AG08395 (cell line): Measurements from ENCODE around the gene INPP1.

Experiments used
- DNase-seq: peaks from one replicate; pipeline ENCODE4 v3.0.0; 2012; ENCODE audit warnings: mixed read lengths, low spot score

INPP1 gene

DNA sequence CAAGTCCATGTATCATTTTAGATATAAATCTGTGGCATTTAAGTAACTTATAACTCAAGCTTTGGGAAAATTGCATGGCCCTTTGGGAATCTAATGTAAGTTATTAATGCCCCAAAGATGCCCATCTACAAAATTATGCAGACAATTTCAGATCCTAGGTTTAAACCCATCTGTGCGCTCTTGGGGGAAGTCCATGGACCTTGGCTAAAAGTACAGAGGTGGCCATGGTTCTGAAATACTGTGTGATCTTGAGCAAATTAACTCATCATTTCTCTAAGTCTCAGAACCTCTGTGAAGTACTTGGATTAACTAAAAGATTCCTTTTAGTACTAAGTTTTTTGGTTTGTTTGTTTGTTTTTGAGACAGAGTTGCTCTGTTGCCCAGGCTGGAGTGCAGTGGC lies 19.5 kb downstream of the INPP1 start:
- no peak for DNase-seq

DNA sequence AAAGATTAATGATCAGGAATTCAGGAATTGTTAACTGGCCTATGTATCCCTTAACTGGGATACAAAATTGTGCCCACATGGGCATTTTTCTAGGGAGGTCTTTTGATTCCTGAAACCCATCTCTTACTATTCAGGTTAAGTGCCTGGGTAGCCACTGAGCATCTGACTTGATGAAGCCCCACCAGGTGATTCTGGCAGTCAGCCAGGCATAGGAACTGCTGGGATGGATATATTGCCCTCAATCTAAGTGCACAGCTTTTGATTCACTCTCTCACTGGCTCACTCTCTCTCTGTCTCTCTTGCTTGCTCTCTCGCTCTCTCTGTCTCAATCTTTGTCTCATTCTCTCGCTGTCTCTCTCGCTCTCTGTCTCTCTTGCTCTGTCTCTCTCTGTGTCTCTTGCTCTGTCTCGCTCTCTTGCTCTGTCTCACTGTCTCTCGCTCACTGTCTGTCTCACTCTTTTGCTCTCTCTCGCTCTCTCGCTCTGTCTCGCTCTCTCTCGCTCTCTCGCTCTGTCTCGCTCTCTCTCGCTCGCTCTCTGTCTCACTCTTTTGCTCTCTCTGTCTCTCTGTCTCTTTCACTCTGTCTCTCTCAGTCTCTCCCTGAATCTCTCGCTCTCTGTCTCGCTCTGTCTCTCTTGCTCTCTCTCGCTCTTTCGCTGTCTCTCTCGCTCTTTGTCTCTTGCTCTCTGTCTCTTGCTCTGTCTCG lies 22.3 kb downstream of the INPP1 start:
- DNase-seq, result no peak

DNA sequence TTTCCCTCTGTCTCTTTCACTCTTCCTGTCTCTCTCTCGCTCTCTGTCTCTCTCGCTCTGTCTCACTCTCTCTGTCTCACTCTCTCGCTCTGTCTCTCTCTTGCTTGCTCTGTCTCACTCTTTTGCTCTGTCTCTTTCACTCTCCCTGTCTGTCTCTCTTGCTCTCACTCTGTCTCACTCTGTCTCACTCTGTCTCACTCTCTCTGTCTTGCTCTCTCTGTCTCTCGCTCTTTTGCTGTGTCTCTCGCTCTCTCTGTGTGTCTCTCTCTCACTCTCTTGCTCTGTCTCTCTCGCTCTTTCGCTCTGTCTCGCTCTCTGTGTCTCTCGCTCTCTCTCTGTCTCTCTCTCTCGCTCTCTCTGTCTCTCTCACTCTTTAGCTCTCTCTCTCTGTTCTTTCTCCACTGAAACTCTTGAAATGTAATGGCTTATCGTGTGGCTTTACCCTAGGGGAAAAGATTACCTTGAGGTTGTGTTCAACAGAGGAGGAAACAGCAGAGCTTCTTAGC lies 22.9 kb downstream of the INPP1 start:
- no peak for DNase-seq

DNA sequence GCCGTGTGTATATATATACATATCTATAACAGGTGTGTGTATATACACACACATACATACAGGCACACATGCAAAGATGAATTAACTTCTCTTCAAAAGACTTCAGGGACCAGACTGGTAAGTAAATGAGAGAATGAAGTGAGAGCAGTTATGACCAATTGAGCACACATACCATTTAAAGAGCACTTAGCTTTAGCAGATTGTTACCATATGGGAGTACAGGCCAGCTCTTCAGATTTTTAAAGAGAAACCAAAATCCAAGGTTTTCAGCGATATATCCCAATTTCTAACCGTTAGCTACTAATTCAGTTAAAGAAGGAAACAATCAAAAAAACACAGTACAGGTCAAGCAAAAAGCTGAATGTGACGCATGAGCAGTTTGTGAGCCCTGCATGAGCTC lies 23.7 kb downstream of the INPP1 start:
- no peak for DNase-seq

DNA sequence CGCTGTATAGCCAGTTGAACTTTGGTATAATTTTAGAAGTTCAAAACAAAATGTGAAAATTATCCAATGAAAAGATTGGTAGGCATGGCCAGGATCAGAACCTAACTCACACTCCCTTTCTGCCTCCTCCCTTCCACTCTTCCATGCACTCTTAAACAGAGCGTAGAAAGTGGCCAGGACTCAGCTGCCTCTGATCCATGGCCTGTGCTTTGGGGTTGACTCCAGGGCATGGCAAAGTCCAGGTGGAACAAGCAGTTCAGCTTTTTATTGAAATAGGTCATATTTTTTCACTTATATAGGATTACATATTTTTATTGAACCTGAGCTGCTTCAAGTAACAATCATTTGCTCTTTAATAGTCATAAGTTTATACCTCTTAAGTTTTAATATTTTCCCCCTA lies 26.2 kb downstream of the INPP1 start:
- no peak for DNase-seq

DNA sequence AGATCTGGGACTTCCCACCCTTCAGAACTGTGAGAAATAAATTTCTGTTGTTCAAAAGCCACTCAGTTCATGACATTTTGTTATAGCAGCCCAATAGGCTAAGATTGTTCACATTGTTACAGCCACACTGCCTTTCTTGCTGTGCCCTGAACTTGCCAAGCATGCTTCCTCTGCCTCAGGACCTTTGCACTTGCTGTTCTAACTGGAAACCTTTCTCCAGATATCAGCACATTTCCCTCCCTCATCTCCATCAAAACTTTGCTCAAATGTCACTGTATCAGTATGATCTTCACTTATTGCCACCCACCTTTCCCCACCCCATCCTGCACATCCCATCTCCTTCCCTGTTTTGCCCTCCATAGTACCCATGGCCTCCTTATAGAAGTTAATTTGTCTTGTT lies 32.7 kb downstream of the INPP1 start:
- DNase-seq, result no peak

DNA sequence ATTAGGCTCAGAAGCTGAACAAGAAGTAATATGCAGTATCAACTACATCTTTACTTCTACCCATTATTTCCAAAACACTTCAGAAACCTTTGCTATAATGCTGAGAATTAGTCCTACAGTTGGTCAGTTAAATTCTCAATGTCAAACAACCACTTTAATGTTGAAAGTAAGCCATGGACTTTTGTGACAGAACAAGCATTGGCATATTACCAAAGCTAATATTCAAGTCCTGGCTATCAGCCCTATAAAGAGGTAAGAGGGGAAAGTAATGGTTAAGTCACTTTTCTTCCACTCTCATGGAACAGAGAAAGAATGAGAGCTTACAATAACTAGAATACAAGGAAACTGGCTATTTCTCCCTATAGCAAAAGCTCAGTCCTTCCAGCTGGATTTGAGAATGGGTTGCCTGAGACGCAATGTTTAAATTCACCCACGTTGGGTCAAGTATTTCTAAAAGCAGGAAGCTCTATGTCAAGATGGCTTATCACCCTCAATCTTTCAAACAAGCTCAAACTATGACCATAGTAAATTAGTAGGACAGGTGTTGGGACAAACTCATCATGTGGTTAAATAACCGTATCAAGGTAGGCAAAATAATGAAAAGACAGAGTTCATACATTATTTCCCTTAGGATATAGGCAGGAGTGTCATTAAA lies 33.3 kb downstream of the INPP1 start:
- DNase-seq, result no peak

DNA sequence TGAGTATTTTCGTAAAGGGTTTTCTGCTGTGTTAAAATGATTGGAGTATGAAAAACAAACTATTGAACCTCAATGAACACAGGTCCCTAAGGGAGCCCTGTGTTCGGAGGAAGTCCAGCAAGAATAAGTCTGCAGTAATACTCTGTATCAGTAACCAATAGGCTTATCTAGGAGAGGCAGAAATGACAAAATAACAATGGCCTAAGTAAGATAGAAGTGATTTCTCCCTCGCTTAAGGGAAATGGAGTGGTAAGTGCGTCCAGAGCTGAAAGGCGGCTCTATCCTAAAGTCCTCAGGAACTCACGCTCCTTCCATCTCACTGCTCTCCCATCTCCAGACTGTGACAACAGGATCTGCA lies 35.5 kb downstream of the INPP1 start:
- DNase-seq, result no peak

DNA sequence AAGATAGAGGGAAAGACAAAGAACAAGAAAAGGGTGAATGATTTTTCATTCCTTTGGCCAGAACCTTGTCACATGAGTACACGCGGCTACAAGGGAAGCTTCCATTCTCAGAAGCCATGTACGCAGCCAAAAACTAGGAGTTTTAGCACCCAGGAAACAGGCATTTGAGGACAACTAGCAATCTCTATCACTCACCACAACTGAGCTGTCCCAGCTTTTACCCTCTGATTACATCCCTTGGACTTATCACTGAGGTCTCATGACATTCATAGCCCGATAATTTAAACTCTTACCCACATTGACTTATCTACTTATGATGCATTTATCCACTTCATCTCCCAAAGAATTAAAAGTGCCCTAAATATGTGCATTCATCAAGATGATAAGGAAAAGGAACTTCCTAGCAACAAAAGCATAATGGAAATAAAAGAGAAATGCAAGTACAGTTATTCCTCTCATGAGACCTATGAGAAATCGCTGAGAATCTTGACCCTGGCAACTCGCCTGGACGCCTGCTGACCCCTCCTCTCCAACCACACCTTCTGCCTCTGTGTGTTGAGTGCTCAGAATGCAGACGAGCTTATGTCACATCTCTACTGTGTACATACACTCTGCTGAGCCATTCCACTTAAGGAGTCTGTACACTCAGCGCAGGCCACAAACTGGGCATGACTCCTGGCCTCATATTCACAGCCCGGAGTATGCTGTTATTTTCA lies 36.0 kb downstream of the INPP1 start:
- DNase-seq, result no peak

DNA sequence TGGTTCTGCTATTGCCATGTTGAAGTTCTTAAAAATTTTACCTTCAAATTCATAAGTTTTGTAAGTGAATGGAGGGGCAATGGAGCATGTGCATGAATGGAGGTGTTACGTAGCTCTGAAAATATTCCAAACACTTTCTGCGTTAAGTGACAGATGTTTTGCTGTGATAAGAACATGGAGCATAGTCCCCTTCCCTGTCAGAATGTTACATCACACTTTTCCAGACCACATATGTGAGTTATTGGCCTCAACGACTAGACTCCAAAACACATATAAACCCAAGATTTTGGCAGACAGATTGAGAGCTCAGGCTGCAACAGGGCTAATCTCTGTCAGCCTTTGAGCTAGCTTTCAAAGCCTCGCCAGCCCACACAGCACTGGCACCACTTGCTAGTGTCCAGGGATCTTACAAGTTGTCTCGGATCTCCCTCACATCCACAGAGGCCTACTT lies 37.6 kb downstream of the INPP1 start:
- no peak for DNase-seq

DNA sequence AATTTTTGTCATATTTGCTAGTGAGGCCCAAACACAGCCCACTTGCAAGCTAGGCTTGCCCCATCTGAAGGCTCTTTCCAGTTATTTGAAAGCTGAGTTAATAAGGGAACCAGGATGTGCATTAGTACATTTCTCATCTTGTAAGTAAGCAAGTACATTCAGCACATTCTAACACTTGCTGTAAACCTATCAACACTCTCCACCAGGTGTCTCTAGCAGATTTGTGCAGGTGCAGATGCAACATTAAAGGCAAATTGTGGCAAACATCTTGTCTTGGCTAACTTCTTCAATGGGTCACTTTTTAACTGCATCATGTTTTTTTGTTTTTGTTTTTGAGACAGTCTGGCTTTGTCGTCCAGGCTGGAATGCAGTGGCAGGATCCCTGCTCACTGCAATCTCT lies 39.5 kb downstream of the INPP1 start:
- peak; percentile 12 for DNase-seq

DNA sequence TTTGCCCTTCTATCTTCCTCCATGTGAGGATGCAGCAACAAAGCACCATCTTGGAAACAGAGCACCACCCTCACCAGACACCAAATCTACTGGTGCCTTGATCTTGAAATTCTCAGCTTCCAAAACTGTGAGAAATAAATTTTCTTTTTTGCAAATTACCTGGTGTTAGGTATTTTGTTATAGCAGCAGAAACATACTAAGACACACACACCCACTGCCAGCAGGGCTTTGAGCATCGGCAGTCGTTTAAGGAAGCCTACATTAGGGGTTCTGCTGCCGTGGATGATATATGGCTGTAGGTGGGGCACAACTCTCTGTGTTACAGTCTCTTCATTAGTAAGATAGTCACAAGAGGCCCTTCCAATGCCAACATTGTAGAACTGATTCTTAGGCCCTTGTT lies 44.0 kb downstream of the INPP1 start:
- no peak for DNase-seq

DNA sequence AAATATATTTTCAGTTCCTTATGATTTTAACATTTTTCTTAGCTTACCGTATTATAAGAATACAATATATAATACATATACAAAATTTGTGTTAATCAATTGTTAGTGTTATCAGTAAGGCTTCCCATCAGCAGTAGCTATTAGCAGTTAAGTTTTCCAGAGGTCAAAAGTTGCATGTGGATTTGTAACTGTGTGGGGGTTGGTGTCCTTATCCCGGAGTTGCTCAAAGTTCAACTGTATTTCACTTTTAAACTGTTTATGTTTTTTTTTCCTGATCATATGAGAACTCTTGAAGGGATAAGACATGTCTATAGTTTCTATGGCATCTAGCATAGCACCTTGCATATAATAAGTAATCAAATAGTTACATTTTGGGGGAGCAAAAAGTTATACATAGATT lies 52.9 kb downstream of the INPP1 start:
- DNase-seq, result no peak

DNA sequence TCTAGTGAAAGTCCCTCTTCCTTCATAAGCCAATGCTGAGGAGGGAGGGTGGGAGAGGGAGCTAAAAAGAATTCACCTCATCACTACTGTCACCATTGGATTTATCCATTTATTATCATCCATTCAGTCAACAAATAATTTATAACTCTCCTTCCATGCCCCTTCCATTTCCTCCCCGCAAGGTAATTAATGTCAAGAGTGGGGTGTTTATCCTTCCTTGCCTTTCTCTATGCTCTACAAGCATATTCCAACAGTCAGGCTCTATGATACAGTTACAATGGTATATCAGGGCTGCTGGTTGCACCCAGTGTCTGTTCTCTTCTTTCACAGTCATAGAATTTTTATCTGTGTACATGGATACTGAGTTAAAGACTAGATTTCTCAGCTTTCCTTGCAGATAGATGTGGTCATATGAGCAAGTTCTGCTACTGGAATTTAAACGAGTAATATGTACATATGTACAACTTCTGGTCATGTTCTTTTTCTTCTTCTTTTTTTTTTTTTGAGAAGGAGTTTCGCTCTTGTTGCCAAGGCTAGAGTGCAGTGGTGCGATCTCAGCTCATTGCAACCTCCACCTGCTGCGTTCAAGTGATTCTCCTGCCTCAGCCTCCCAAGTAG lies 59.7 kb downstream of the INPP1 start:
- DNase-seq, result no peak

DNA sequence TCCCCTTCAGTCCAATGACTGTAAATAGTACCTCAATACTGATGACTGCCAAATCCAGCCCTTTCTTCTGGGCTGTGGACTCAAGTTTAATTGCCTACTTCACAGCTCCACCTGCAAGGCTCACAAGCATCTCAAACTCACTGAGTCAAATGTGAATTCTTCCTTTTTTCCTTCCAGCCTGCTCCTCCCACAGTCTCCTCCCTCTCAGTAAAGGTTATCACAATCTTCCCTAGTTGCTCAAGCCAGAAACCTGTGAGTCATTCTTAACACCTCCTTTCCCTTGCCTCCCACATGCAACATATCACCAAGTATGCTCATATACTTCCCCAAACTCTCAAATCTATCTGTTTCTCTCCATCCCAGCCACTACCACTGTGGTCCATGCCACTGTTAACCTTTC lies 61.1 kb downstream of the INPP1 start:
- DNase-seq, result no peak

DNA sequence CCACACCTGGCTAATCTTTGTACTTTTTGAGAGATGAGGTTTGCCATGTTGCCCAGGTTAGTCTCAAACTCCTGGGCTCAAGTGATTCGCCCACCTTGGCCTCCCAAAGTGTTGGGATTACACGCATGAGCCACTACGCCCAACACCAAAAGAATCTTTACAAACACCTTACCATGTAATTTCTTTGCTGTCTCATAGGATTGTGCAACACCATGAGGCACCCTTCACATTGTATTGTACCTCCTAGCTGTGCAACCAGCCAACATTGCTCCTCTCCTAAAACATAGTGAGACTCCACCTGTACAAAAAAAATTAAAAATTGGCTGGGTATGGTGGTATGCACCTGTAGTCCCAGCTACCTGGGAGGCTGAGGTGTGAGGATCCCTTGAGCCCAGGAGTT lies 61.7 kb downstream of the INPP1 start:
- no peak for DNase-seq

DNA sequence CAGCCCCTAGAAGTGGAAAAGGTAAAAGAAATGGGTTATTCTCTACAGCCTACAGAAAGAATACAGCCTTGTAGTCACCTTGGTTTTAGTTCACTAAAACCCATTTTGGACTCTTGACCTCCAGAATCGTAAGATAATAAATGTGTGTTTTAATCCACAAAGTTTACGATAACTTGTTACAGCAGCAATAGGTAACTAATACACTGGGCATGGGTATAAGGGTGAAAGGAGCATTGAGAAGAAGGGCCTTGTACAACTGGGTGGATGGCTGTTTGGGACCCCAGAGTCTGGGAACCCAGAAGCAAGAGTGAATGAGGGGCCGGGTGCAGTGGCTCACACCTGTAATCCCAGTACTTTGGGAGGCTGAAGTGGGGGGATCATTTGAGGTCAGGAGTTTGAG lies 62.6 kb downstream of the INPP1 start:
- no peak for DNase-seq

DNA sequence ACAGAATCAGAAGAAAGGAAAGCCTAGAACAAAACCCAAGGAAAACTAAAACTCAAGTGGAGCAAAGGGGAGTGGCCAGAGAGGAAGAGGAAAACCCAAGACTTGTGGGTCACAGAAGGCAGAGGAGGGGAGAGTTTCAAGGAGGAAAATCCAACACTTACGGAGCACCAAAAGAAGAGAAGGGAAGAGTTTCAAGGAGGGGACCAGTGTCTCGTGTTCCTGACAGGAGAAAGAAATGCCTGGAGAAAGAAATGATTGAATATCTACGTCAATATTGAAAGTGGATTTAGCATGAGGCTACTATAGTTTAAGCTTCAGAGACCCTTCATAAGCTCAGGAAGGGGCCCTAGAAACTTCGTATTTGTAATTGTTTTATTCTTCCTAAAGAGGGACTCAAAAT lies 63.4 kb downstream of the INPP1 start:
- no peak for DNase-seq

DNA sequence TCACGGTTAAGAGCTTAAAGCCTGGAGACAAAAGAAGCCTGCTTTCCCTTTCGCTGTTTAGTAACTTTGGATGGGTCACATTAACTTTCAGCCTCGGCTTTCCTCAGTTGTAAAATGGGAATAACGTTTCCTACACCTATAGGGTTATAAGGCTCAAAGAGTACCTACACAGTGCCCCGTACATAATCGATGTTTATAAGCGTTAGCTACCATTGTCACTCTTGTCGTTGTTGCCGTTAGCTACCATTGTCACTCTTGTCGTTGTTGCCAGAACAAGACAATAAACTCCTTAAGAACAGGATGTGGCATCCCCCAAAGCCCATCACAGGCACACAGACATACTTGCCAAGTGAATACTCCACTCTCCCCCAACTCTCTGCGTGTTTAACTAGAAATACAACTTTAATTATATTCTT lies 63.9 kb downstream of the INPP1 start:
- DNase-seq, result no peak

DNA sequence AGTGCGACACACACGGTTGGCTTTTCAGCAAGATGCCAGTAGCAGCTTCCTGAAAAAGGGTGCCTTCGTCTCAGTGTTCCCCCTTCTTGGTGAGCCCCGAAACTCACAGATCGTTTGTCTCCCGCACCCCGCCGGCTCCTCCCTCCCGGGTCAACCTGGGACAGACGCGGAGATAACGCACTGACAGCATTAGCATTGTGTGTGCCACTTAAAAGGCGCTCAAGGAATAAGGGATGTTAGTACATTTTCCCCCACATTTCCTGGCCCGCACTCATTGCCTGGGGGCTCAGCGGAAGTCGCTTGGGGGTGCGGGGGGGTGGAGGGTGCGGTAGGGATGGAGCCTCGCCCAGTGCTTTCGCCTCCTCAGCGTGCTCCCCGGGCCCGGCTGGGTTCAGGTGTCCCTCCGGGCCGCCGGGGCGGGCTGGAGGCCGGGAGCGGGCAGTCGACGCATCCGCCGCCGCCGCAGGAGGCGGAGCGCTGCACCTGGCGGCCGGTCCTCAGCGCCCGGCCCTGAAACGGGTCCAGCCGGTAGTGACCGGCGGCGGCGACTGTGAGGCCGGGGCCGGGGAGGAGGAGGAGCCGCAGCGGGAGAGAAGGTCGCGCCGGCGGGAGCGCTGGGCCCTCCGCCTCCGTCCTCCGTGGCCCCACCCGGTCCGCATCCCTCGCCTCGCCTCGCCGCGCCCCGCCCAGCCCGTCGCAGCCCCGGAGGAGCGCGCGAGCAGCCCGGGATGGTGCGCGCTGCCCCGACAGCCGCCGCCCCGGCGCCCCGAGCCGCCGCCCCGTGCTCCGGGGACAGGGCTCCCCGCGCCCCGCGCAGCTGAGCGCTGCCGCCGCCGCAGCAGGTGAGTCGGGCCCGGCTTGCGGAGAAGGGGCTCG lies 64.5 kb downstream of the INPP1 start, which contains the start of gene MFSD6:
TSS of gene MFSD6 (plus strand) at position 694 of the 876 bp plus-strand sequence. CDS start 27,675 bp downstream, outside the sequence.
- DNase-seq, result peak; percentile 27

DNA sequence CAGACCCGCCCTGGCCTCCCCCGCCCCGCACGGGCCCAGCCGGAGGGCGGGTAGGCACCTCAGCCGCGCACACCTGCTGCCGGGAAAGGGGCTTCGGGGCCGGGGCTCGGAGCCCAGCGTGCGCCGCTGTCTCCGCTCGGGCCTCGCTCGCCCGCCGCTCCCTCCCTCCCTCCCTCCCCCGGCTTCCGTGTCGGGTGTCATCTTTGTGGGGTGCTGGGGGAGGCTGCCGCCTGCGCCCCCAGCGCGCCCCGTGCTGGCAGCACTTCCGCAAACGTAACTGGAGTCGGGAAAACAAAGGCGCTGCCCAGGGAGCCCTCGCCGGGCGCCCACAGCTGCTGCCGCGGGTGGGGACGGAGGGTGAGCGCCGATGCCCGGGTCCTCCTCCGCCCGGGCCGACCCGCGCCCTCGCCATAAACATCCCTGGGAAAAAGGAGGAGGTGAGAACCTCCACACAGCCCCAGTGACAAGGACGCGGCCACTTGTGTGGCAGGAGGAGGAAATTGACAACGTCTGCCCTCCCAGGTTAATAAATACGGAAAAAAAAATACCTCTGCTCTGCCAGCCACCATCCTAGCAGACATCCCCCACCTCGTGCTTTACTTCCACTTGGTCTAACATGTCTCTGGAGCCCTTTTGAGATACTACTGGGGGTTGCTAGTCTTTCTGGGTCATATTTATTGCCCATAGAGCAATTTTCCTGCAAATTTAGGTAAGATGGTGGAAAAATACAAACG lies 65.3 kb downstream of the INPP1 start:
- peak; percentile 38 for DNase-seq
